Calu3 (cell line): ENCODE results near the gene NOLC1. TPM values are rescaled to one million over a fixed set of nuclear protein-coding genes. Genes with fewer than 3 reads are reported as not detected.

Source experiments
- BruUV-seq: library from RNA; stranded (reverse); fragments of 400-500 nt; replicated peaks from 2 replicates; lab custom pipeline; 2021; lab: Mats Ljungman, UMichigan
- CTCF ChIA-PET: fragments of 300-600 bp; sonication (Branson Sonifier 250); formaldehyde crosslinking; loops from one replicate; lab custom pipeline; 2022; ENCODE audit warnings: antibody characterized with exemption; lab: Charles Lee
- DNase-seq: peaks from one replicate; pipeline ENCODE4 v3.0.0; 2022
- H3K27ac Mint-ChIP-seq: one replicate; pipeline ENCODE4 v1.8.0; 2022; ENCODE audit warnings: mixed read lengths; ENCODE audit not compliant: unreplicated experiment
- H3K27me3 Mint-ChIP-seq: one replicate; pipeline ENCODE4 v1.8.0; 2022; ENCODE audit warnings: mixed read lengths; ENCODE audit not compliant: unreplicated experiment
- H3K36me3 Mint-ChIP-seq: one replicate; pipeline ENCODE4 v1.8.0; 2022; ENCODE audit warnings: mild to moderate bottlenecking, moderate library complexity, mixed read lengths; ENCODE audit not compliant: insufficient read depth, unreplicated experiment
- H3K4me1 Mint-ChIP-seq: one replicate; pipeline ENCODE4 v1.8.0; 2022; ENCODE audit warnings: mild to moderate bottlenecking, low read depth, mixed read lengths; ENCODE audit not compliant: unreplicated experiment
- H3K4me3 Mint-ChIP-seq: one replicate; pipeline ENCODE4 v1.8.0; 2022; ENCODE audit warnings: mild to moderate bottlenecking, low read depth, moderate library complexity, mixed read lengths; ENCODE audit not compliant: unreplicated experiment
- H3K9me3 Mint-ChIP-seq: one replicate; pipeline ENCODE4 v1.8.0; 2022; ENCODE audit warnings: low read depth, mixed read lengths; ENCODE audit not compliant: unreplicated experiment
- intact Hi-C: fragments of 100-400 bp; cut with micrococcal nuclease; formaldehyde crosslinking; loops from one replicate; pipeline ENCODE4 v1.10.0; 2022; ENCODE audit not compliant: unreplicated experiment
- total RNA-seq: library from RNA; stranded (reverse); gene quantifications from 2 replicates; pipeline ENCODE4 v1.2.3, GENCODE V29; 2022
- TF ChIP-seq, protein P1 (sequence below): fragments of 200-600 bp; IDR thresholded peaks from one replicate; pipeline ENCODE4 v1.8.0; 2022; ENCODE audit warnings: antibody characterized with exemption; ENCODE audit not compliant: unreplicated experiment

Gene NOLC1
- total RNA-seq, 1 experiment from 2014 or later: 78.4 TPM

DNA sequence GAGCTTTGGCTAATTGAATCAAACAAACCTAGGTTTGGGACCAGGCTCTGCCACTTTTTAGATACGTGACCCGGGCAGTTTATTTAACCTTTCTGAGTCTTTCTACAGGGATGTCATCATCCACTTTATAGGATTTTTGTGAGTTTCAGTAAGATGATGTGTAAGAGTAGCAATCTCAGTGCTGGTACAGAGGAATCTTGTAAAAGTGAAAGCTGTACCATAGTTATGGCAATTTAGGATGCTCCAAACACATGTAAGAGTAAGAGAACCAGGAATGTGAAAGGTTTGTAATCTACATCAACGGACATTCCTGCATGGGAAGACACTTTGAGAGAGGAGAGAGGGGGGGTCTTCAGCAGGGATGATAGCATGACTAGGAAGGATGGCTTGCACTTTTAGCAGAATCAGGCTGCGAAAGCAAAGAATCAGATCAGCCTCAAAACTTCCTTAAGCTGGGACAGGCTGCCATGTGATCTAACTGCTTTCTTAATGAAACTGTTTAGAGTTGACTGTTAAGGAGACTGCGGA is 968 bp downstream of the NOLC1 start:
- Mint-ChIP-seq H3K27me3 (no peaks in the 10 kb centered on the region), H3K4me3 (peak overlapping the region; percentile 76), H3K27ac (peak overlapping the region; percentile 74), H3K9me3 (no peaks in the 10 kb centered on the region), H3K36me3 (peaks cover 67% of the 10 kb centered on the region), H3K4me1 (peaks cover 27% of the 10 kb centered on the region)
- no TSS peak for BruUV-seq
- DNase-seq: no peak
- intact Hi-C loops: loop anchor here (2.0 kb wide), 1 partner anchor 20 kb away; the partner anchor contains the start of gene PPRC1
- CTCF ChIA-PET: interaction anchor here (0.7 kb wide), 1 partner anchor 971 kb away, joined by 3 read pairs; no protein-coding TSS in a partner anchor
- TF ChIP-seq, protein P1, sequence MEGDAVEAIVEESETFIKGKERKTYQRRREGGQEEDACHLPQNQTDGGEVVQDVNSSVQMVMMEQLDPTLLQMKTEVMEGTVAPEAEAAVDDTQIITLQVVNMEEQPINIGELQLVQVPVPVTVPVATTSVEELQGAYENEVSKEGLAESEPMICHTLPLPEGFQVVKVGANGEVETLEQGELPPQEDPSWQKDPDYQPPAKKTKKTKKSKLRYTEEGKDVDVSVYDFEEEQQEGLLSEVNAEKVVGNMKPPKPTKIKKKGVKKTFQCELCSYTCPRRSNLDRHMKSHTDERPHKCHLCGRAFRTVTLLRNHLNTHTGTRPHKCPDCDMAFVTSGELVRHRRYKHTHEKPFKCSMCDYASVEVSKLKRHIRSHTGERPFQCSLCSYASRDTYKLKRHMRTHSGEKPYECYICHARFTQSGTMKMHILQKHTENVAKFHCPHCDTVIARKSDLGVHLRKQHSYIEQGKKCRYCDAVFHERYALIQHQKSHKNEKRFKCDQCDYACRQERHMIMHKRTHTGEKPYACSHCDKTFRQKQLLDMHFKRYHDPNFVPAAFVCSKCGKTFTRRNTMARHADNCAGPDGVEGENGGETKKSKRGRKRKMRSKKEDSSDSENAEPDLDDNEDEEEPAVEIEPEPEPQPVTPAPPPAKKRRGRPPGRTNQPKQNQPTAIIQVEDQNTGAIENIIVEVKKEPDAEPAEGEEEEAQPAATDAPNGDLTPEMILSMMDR: no peak

- BruUV-seq: no TSS peak
- TF ChIP-seq, protein P1: no peak
- no peaks in the 10 kb centered on the region for H3K27me3 Mint-ChIP-seq
- H3K27ac Mint-ChIP-seq: no peak overlapping the region
- H3K4me1 Mint-ChIP-seq: peaks cover 27% of the 10 kb centered on the region
- CTCF ChIA-PET: no interaction called here
- intact Hi-C loops: no loop called here
- peaks cover 69% of the 10 kb centered on the region for H3K36me3 Mint-ChIP-seq
- H3K4me3 Mint-ChIP-seq: no peak overlapping the region
- no peak for DNase-seq
- H3K9me3 Mint-ChIP-seq: no peaks in the 10 kb centered on the region
Measured at GRCh38 chr10:102154466-102155116, 2.4 kb downstream of the NOLC1 start.

DNA sequence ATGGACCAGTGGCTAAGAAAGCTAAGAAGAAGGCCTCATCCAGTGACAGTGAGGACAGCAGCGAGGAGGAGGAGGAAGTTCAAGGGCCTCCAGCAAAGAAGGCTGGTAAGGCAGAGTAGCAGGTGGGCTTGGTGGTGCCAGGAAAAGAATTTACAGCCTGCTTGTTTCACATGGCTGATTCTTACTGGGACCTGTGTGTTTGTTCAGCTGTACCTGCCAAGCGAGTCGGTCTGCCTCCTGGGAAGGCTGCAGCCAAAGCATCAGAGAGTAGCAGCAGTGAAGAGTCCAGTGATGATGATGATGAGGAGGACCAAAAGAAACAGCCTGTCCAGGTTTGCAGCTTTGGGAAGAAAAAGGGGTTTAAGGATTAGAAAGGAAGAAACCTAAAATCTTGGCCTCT is 5.0 kb downstream of the NOLC1 start:
- CTCF ChIA-PET: interaction anchor here (1.3 kb wide), 1 partner anchor 12 kb away, joined by 5 read pairs; no protein-coding TSS in a partner anchor
- H3K27ac Mint-ChIP-seq: no peak overlapping the region
- TF ChIP-seq, protein P1: no peak
- no peak for DNase-seq
- BruUV-seq: no TSS peak
- no peaks in the 10 kb centered on the region for H3K27me3 Mint-ChIP-seq
- H3K4me3 Mint-ChIP-seq: no peak overlapping the region
- H3K36me3 Mint-ChIP-seq: peaks cover 58% of the 10 kb centered on the region
- H3K9me3 Mint-ChIP-seq: no peaks in the 10 kb centered on the region
- H3K4me1 Mint-ChIP-seq: peaks cover 9% of the 10 kb centered on the region
- intact Hi-C loops: no loop called here

GRCh38 chr10:102159051-102159597 is 6.9 kb downstream of the NOLC1 start:
- Mint-ChIP-seq H3K27me3 (no peaks in the 10 kb centered on the region), H3K9me3 (no peaks in the 10 kb centered on the region), H3K36me3 (peaks cover 46% of the 10 kb centered on the region), H3K4me1 (peaks cover 9% of the 10 kb centered on the region), H3K27ac (no peak overlapping the region), H3K4me3 (no peak overlapping the region)
- no TSS peak for BruUV-seq
- intact Hi-C loops: no loop called here
- TF ChIP-seq, protein P1: no peak
- CTCF ChIA-PET: no interaction called here
- DNase-seq: no peak
